CD4-positive, alpha-beta T cell (primary cell): ENCODE data around the gene MAOA. TPM values are rescaled to one million over a fixed set of nuclear protein-coding genes. Genes with fewer than 3 reads are reported as not detected.

Experiments
- ATAC-seq: fragments of 200-7000 bp; cut with Tn5 transposase; one replicate; pipeline ENCODE4 v1.10.0; 2022; ENCODE audit warnings: mild to moderate bottlenecking; ENCODE audit not compliant: poor library complexity
- CTCF ChIA-PET: fragments of 350-600 bp; sonication (Branson Sonifier 250); formaldehyde crosslinking; loops from one replicate; lab custom pipeline; 2021; ENCODE audit warnings: antibody characterized with exemption, inconsistent platforms; lab: Charles Lee
- POLR2A ChIA-PET: fragments of 350-600 bp; sonication (Branson Sonifier 250); formaldehyde crosslinking; loops from one replicate; lab custom pipeline; 2021; ENCODE audit warnings: antibody characterized with exemption, inconsistent platforms; lab: Charles Lee
- DNase-seq, 14 experiments: peaks; one replicate each; pipeline ENCODE4 v3.0.0-alpha.2; 2013 to 2020; ENCODE audit warnings: mixed read lengths in 2 of 14
- H3K27ac ChIP-seq, 2 donors: one replicate each; pipeline versions ENCODE4 v1.5.1 to v1.7.0; 2013; ENCODE audit warnings: low read length in 2 of 2, low read depth in 1 of 2, mild to moderate bottlenecking in 1 of 2
- H3K27me3 ChIP-seq, 2 experiments: 1 replicate in 1 of 2; 2 replicates in 1 of 2; pipeline versions ENCODE4 v1.6.1 to v1.7.0; 2013; ENCODE audit warnings: low read length in 2 of 2, control low read depth in 1 of 2, mild to moderate bottlenecking in 1 of 2, moderate library complexity in 1 of 2; ENCODE audit not compliant: insufficient read depth in 2 of 2, control insufficient read depth in 1 of 2
- H3K36me3 ChIP-seq: one replicate; pipeline ENCODE4 v1.6.1; 2013; ENCODE audit warnings: low read length, control low read depth; ENCODE audit not compliant: insufficient read depth
- H3K4me1 ChIP-seq: one replicate; pipeline ENCODE4 v1.6.1; 2013; ENCODE audit warnings: low read length, control low read depth; ENCODE audit not compliant: insufficient read depth
- H3K4me3 ChIP-seq: one replicate; pipeline ENCODE4 v1.5.1; 2013; ENCODE audit warnings: mild to moderate bottlenecking, low read length, moderate library complexity
- H3K9me3 ChIP-seq, 2 experiments: 1 replicate in 1 of 2; 2 replicates in 1 of 2; pipeline versions ENCODE4 v1.6.1 to v1.7.0; 2013; ENCODE audit warnings: low read length in 2 of 2, mild to moderate bottlenecking in 2 of 2, control low read depth in 1 of 2, moderate library complexity in 1 of 2; ENCODE audit not compliant: control insufficient read depth in 1 of 2, insufficient read depth in 1 of 2
- H3K27ac Mint-ChIP-seq: one replicate; pipeline ENCODE4 v1.8.0; 2020; ENCODE audit warnings: mixed read lengths
- H3K27me3 Mint-ChIP-seq: one replicate; pipeline ENCODE4 v1.8.0; 2021; ENCODE audit warnings: mixed read lengths
- H3K36me3 Mint-ChIP-seq: one replicate; pipeline ENCODE4 v1.8.0; 2021; ENCODE audit warnings: low read depth, mixed read lengths
- H3K4me1 Mint-ChIP-seq: one replicate; pipeline ENCODE4 v1.8.0; 2021; ENCODE audit warnings: low read depth, mixed read lengths
- H3K4me3 Mint-ChIP-seq: one replicate; pipeline ENCODE4 v1.8.0; 2020; ENCODE audit warnings: mild to moderate bottlenecking, mixed read lengths
- H3K9me3 Mint-ChIP-seq: one replicate; pipeline ENCODE4 v1.8.0; 2020; ENCODE audit warnings: mixed read lengths
- CTCF ChIP-seq: fragments of 200-600 bp; IDR thresholded peaks from one replicate; pipeline ENCODE4 v1.8.0; 2022; ENCODE audit warnings: antibody characterized with exemption, mild to moderate bottlenecking
- intact Hi-C, 2 experiments: fragments of 100-400 bp; cut with DNase I in 1 of 2; cut with micrococcal nuclease in 1 of 2; formaldehyde crosslinking; loops; one replicate each; pipeline versions ENCODE4 v1.15.1 to v1.9.0; 2023 to 2025; cut with DNase I, micrococcal nuclease
- total RNA-seq, 174 experiments: library from RNA in 2 of 174; stranded (reverse) in 2 of 174; gene quantifications; one replicate each; pipeline ENCODE4 v1.2.3 and lab custom pipeline; 2021 to 2026

The MAOA gene
- total RNA-seq, 2 experiments from 2014 or later, result not detected

GRCh38 chrX:43657671-43658070 lies 1.6 kb downstream of the MAOA start:
- H3K27me3 Mint-ChIP-seq, result no peaks in the 10 kb centered on the region
- peaks cover 4% of the 10 kb centered on the region for H3K36me3 Mint-ChIP-seq
- H3K36me3 ChIP-seq, result no peaks in the 10 kb centered on the region
- no peak overlapping the region for H3K4me3 Mint-ChIP-seq
- H3K27ac ChIP-seq, result no peak overlapping the region
- H3K9me3 ChIP-seq, result no peaks in the 10 kb centered on the region
- peaks cover 10% of the 10 kb centered on the region for H3K4me1 Mint-ChIP-seq
- H3K4me1 ChIP-seq, result peaks cover 17% of the 10 kb centered on the region
- no peaks in the 10 kb centered on the region for H3K9me3 Mint-ChIP-seq
- ATAC-seq, result no peak
- POLR2A ChIA-PET, result no interaction called here
- no peak overlapping the region for H3K27ac Mint-ChIP-seq
- CTCF ChIA-PET, result no interaction called here
- H3K4me3 ChIP-seq, result no peak overlapping the region
- H3K27me3 ChIP-seq, result peaks cover 0 to 5% of the 10 kb centered on the region in 2 experiments
- TF ChIP-seq CTCF, result no peak
- intact Hi-C loops, result loop anchor here in 1 of 2 experiments (10.0 kb wide), 1 partner anchor 887 kb away; the partner anchor contains the start of gene FUNDC1
- no peak for DNase-seq

- Histone ChIP-seq H3K36me3 (no peaks in the 10 kb centered on the region), H3K27ac (no peak overlapping the region), H3K27me3 (no peaks in the 10 kb centered on the region), H3K4me3 (no peak overlapping the region), H3K9me3 (no peaks in the 10 kb centered on the region), H3K4me1 (no peaks in the 10 kb centered on the region)
- intact Hi-C loops, result no loop called here
- DNase-seq (no peak), ATAC-seq (no peak)
- H3K27ac Mint-ChIP-seq, result no peak overlapping the region
- H3K4me1 Mint-ChIP-seq, result no peaks in the 10 kb centered on the region
- no peak for TF ChIP-seq CTCF
- no peak overlapping the region for H3K4me3 Mint-ChIP-seq
- POLR2A ChIA-PET, result no interaction called here
- CTCF ChIA-PET, result no interaction called here
- H3K36me3 Mint-ChIP-seq, result no peaks in the 10 kb centered on the region
- H3K27me3 Mint-ChIP-seq, result peaks cover 13% of the 10 kb centered on the region
- H3K9me3 Mint-ChIP-seq, result no peaks in the 10 kb centered on the region
These were observed 5.6 kb downstream of the MAOA start for GRCh38 chrX:43661521-43662240.

- TF ChIP-seq CTCF, result no peak
- Mint-ChIP-seq H3K9me3 (no peaks in the 10 kb centered on the region), H3K27me3 (peaks cover 15% of the 10 kb centered on the region), H3K4me1 (no peaks in the 10 kb centered on the region), H3K4me3 (no peak overlapping the region), H3K36me3 (no peaks in the 10 kb centered on the region), H3K27ac (no peak overlapping the region)
- ChIA-PET CTCF (no interaction called here), POLR2A (interaction anchor here (0.6 kb wide), 1 partner anchor 24 kb away, joined by 3 read pairs; no protein-coding TSS in a partner anchor)
- Histone ChIP-seq H3K4me3 (no peak overlapping the region), H3K4me1 (no peaks in the 10 kb centered on the region), H3K36me3 (no peaks in the 10 kb centered on the region), H3K27me3 (no peaks in the 10 kb centered on the region), H3K9me3 (no peaks in the 10 kb centered on the region), H3K27ac (no peak overlapping the region)
- intact Hi-C loops, result no loop called here
- DNase-seq, result no peak
- no peak for ATAC-seq
These were observed 7.1 kb downstream of the MAOA start for GRCh38 chrX:43663173-43663572.
